Neural crest cell (in vitro differentiated cells): ENCODE results near the gene RABEP2. TPM values are rescaled to one million over a fixed set of nuclear protein-coding genes. Genes with fewer than 3 reads are reported as not detected.
A peak's percentile ranks its signal among the peaks of the same experiment; 100 is the strongest.
"Not testable (repeated sequence)": the region's sequence is repeated elsewhere in the genome, so short reads cannot be mapped to it uniquely, and the experiment has no call there.

ENCODE experiments used
- DNase-seq: peaks from one replicate; pipeline ENCODE4 v3.0.0; 2021; ENCODE audit warnings: low read depth, mixed read lengths, low spot score
- H3K27ac Mint-ChIP-seq: one replicate; pipeline ENCODE4 v1.8.0; 2021; ENCODE audit warnings: mild to moderate bottlenecking, mixed read lengths; ENCODE audit not compliant: unreplicated experiment
- H3K27me3 Mint-ChIP-seq: 2 replicates; pipeline ENCODE4 v1.8.0; 2021; ENCODE audit warnings: low read depth, mild to moderate bottlenecking, mixed read lengths
- H3K36me3 Mint-ChIP-seq: 2 replicates; pipeline ENCODE4 v1.8.0; 2021; ENCODE audit warnings: low read depth, mild to moderate bottlenecking, mixed read lengths
- H3K4me1 Mint-ChIP-seq: 2 replicates; pipeline ENCODE4 v1.8.0; 2021; ENCODE audit warnings: mixed read lengths
- H3K4me3 Mint-ChIP-seq: one replicate; pipeline ENCODE4 v1.8.0; 2021; ENCODE audit warnings: mild to moderate bottlenecking, mixed read lengths
- H3K9me3 Mint-ChIP-seq: 2 replicates; pipeline ENCODE4 v1.8.0; 2021; ENCODE audit warnings: mixed read lengths
- CTCF ChIP-seq: fragments of 200-600 bp; sonication (generic); conservative IDR thresholded peaks from 2 replicates; pipeline ENCODE4 v1.5.0; 2021; ENCODE audit warnings: antibody characterized with exemption, mild to moderate bottlenecking
- total RNA-seq: library from RNA; stranded (reverse); gene quantifications from 2 replicates; pipeline ENCODE4 v1.2.1, GENCODE V29; 2021

RABEP2 gene
- total RNA-seq, 1 donor from 2014 or later: 20.2 TPM

GRCh38 chr16:28869201-28869600 lies 55.8 kb downstream of the RABEP2 start:
- Mint-ChIP-seq H3K27me3 (no peaks in the 10 kb centered on the region), H3K36me3 (peaks cover 8% of the 10 kb centered on the region)
- DNase-seq: no peak

GRCh38 chr16:28867646-28868045 lies 57.4 kb downstream of the RABEP2 start:
- peaks cover 23% of the 10 kb centered on the region for H3K4me1 Mint-ChIP-seq
- not testable (repeated sequence) for DNase-seq, H3K9me3 Mint-ChIP-seq, H3K27me3 Mint-ChIP-seq, H3K36me3 Mint-ChIP-seq, H3K27ac Mint-ChIP-seq
- H3K4me3 Mint-ChIP-seq: peak overlapping the region; percentile 78

More at GRCh38 chr16:28869201-28869600, 55.8 kb downstream of the RABEP2 start:
- peaks cover 14% of the 10 kb centered on the region for H3K4me1 Mint-ChIP-seq
- H3K27ac Mint-ChIP-seq: no peak overlapping the region
- no peaks in the 10 kb centered on the region for H3K9me3 Mint-ChIP-seq
- TF ChIP-seq CTCF: no peak
- peak overlapping the region; percentile 55 for H3K4me3 Mint-ChIP-seq

DNA sequence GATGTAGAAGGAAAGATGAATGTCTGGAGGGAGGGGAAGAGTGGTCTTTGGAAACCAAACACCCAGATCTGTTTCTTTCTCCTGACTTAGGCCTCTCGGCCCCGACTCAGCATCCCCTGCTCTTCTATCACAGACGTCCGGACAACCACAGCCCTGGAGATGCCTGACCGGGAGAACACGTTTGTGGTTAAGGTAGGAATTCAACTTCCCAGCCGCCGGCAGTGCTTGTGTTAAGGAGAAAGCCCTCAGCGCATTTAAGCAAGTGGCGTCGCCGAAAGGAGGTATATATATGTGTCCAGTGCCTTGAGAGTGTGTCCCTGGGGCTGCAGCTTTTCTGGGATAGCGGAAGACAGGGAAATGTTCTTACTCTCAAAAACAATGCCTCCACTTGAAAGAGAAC lies 57.8 kb downstream of the RABEP2 start:
- no peaks in the 10 kb centered on the region for H3K9me3 Mint-ChIP-seq
- no peak for TF ChIP-seq CTCF
- H3K4me3 Mint-ChIP-seq: peak overlapping the region; percentile 78
- no peaks in the 10 kb centered on the region for H3K27me3 Mint-ChIP-seq
- H3K4me1 Mint-ChIP-seq: peaks cover 23% of the 10 kb centered on the region
- peak overlapping the region; percentile 62 for H3K27ac Mint-ChIP-seq
- DNase-seq: no peak
- peaks cover 8% of the 10 kb centered on the region for H3K36me3 Mint-ChIP-seq

DNA sequence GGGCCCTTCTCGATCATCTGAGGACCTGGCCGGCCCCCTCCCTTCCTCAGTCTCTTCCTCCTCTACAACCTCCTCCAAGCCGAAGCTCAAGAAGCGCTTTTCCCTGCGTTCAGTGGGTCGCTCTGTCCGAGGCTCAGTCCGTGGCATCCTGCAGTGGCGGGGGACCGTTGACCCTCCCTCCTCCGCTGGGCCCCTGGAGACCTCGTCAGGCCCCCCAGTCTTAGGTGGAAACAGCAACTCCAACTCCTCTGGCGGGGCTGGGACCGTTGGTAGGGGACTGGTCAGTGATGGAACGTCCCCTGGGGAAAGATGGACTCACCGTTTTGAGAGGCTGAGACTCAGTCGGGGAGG lies 58.6 kb downstream of the RABEP2 start:
- no peak overlapping the region for H3K27ac Mint-ChIP-seq
- peaks cover 8% of the 10 kb centered on the region for H3K36me3 Mint-ChIP-seq
- no peak for DNase-seq
- peak overlapping the region; percentile 78 for H3K4me3 Mint-ChIP-seq
- no peaks in the 10 kb centered on the region for H3K27me3 Mint-ChIP-seq
- peaks cover 23% of the 10 kb centered on the region for H3K4me1 Mint-ChIP-seq
- H3K9me3 Mint-ChIP-seq: no peaks in the 10 kb centered on the region
- TF ChIP-seq CTCF: no peak

DNA sequence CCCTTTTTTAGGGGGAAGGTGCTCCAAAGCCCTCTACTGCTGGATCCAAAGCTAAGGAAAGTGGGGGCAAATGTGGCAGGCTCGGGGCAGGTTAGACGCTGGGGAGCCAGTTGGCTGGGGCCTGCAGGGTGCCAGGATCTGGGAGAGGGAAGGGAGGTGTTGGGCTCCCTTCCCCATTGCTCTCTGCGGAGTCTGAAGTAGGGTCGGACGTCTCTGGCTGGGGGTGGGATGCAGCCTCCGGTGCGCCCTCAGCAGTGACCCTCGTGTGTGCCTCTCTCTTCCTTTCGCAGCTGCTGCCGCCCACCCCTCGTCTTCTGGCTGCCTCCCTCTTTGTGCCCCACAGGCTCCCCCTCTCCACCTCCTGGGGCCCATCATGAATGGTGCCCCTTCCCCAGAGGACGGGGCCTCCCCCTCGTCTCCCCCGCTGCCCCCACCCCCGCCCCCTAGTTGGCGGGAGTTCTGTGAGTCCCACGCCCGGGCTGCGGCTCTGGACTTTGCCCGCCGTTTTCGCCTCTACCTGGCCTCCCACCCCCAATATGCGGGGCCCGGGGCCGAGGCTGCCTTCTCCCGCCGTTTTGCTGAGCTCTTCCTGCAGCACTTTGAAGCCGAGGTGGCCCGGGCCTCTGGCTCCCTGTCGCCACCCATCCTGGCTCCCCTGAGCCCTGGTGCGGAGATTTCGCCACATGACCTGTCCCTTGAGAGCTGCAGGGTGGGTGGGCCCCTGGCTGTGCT lies 59.1 kb downstream of the RABEP2 start:
- H3K27me3 Mint-ChIP-seq: no peaks in the 10 kb centered on the region
- H3K9me3 Mint-ChIP-seq: no peaks in the 10 kb centered on the region
- H3K36me3 Mint-ChIP-seq: peaks cover 8% of the 10 kb centered on the region
- no peak overlapping the region for H3K27ac Mint-ChIP-seq
- no peak for TF ChIP-seq CTCF
- peak overlapping the region; percentile 100 for H3K4me3 Mint-ChIP-seq
- DNase-seq: no peak
- peaks cover 23% of the 10 kb centered on the region for H3K4me1 Mint-ChIP-seq

DNA sequence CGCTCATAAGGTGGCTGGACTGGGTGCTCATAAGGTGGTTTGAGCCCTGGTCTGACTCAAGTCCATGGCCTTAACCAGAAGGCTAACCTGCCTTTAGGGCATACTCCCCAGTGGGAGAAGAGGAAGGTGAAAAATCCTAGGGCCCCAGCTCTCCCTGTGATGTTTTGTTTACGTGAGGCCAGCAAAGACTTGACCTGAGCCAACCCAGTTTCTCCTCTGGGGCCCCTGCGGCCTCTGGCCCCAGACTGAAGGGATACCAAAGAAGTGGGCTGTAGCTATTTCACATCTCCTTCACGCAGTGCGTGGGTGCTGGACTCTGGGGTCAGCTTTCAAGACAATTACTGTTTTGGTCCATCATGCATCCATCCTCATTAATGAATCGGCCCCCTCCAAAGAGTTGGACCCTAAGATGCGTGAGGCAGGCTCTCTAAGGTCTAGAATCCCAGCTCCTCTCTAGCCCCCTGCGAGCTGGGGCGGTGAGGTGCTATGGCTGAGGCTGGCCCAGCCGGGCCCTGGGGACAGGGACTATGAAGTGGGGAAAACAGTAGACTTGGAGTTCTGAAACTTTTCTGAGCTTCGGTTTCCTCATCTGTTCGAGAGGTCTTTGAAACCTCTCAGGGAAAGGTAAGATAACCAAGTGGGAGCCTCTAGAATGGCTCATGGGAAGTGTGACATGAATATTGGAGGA lies 59.9 kb downstream of the RABEP2 start:
- no peak for DNase-seq
- Mint-ChIP-seq H3K4me1 (peaks cover 23% of the 10 kb centered on the region), H3K4me3 (peak overlapping the region; percentile 100), H3K27me3 (no peaks in the 10 kb centered on the region), H3K9me3 (no peaks in the 10 kb centered on the region), H3K27ac (no peak overlapping the region), H3K36me3 (peaks cover 6% of the 10 kb centered on the region)
- TF ChIP-seq CTCF: no peak
